Erythroblast (primary cell): ENCODE results near the gene NENF.

ENCODE experiments used
- GATA1 ChIP-seq: IDR thresholded peaks from 2 replicates; pipeline ENCODE4 v1.6.1; 2011; ENCODE audit warnings: low read depth, mild to moderate bottlenecking, control low read depth, low read length, moderate library complexity
- POLR2A ChIP-seq: IDR thresholded peaks from 2 replicates; pipeline ENCODE4 v1.6.1; 2011; ENCODE audit warnings: mild to moderate bottlenecking, low read length

DNA sequence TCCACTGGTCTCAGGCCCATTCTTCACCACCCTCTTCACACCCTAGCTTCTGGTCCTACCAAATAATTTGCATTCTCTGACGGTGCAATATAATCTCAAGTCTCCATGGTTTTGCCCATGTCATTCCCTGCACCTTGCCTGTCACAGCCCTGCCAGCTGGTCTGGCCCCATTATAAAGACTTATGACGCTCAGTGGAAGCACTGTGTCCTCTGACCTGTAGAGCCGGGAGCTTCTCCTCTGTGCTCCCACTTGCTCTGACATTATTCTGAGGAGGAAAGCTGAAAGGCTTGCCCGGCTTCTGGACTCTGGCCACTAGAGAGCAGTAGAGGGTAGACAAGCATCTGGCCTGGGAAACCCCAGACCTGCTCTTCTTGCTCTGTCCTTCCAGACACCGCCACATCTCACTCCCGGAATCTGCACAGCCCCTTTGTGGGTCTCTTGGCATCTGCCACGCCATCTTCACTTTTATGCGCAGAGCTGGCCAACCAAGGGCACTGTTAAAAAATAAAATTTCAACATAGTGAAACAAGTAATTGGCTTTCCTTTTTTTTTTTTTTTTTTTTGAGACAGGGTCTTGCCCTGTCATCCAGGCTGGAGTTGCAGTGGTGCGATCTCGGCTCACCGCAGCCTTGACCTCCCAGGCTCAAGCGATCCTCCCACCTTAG, 44.4 kb downstream of the NENF start:
- no peak for TF ChIP-seq POLR2A
- TF ChIP-seq GATA1: no peak
